Measurements from ENCODE around the gene POC1B.

Gene POC1B

DNA sequence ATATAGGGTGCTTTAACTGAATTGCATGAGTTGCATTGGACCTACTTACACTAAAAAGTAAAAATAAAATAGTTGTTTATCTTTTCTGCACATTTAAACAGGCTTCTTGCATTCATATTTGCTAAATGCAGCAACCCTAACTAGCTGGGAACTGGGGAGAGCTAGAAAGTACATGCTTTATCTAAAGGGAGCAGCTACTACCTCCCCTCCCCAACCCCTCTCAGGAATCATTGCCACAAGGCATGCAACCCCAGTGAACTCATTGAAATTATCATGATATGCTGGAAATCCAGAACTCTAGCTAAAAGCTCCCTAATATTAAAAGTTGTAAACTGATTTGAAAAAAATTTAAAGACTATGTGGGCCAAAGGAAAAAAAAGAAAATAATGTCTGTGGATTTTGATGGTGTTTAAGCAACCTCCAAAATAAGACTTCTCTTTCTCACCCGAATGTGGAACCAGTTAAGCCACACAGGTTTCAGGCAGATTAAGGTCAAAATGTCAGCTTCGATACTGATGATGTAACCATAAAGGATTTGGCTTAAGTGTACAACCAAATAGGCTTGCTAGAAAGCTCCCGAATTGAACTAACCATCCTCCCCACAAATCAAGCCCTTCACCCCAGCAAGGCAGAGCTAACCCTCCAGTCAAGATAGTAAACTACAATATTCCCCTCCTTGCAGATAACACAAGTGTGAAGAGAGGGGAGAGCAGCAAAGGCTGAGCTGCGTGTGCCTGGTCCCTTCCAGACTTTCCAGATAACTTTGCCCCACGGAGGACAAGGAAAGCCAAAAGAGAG is 13.8 kb upstream of the POC1B start:
- DNase-seq (ENCODE audit: low spot score): no peak

- no peak for DNase-seq (ENCODE audit: low spot score)
These were observed 13.1 kb upstream of the POC1B start for GRCh38 chr12:89538897-89539296.

GRCh38 chr12:89537389-89537788 is 11.5 kb upstream of the POC1B start:
- no peak for DNase-seq (ENCODE audit: low spot score)

- DNase-seq (ENCODE audit: low spot score): peak; percentile 74
These were observed 3.9 kb upstream of the POC1B start for GRCh38 chr12:89529738-89530137.

- no peak for DNase-seq (ENCODE audit: low spot score)
These were observed 2.6 kb upstream of the POC1B start for GRCh38 chr12:89528434-89528833.

DNA sequence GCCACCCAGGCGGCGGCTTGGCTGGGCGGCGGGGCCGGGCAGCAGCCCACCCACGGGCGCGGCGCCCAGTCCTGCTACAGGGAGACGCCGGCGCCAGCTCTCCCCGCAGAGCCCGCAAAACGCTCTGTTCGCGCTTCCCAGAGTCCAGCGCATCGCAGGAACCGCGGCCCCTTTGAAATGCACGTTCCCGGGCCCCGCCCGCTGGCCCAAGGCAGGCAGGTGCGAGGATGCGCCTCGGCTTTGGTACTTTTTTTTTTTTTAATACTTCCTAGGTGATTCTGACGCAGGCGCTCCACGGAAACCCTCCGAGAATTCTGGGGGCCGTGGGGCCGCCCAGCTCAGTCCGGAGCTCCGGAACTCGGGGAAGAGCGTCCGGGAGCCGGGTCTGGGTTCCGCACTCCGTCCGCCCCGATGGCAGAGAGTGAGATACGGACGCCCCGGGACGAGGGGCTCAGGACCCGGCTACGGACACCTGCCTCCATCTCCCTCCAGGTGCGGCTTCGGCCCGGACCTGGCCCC is 483 bp downstream of the POC1B start:
- DNase-seq (ENCODE audit: low spot score): peak; percentile 49

DNA sequence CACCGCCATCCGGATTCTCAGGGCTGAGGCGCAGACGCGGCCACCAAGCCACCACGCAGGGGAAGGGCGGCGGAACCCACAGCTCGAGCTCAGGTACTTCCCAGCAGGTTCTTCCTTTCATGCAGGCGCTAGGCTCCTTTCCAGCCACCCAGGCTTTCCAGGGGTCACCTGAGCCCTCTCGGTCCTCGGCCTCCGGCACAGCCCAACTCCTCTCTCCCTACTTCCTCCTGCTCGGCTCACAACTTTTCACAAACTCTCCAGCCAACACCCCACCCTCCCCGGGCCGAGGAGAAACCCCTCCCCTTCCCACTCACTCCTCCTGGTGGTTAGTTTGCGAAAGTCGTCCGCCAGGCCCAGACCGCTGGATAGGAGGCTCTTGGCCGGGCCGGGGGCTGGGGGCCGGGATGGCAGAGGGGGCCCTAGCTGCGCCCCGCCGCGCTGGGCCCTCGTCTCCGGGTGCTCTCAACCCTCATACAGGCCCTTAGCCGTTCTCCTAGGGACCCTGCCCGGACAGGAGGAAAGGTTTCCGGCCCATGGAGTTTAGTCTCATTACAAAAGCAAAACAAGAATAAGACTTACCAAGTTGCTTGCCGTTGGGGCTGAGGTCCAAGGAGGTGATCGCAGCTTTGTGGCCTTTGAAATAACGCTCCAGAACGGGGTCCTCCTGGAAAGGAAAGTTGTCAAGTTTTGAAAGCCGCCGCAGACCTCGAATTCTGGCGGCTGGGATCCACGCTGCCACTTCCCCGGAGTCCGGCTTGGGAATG is 1.1 kb downstream of the POC1B start, which contains the start of gene GALNT4:
TSS of gene GALNT4 (minus strand) at position 256 of the 764 bp plus-strand sequence. CDS start at position 9, 247 bp downstream.
- DNase-seq (ENCODE audit: low spot score): peak; percentile 87

DNA sequence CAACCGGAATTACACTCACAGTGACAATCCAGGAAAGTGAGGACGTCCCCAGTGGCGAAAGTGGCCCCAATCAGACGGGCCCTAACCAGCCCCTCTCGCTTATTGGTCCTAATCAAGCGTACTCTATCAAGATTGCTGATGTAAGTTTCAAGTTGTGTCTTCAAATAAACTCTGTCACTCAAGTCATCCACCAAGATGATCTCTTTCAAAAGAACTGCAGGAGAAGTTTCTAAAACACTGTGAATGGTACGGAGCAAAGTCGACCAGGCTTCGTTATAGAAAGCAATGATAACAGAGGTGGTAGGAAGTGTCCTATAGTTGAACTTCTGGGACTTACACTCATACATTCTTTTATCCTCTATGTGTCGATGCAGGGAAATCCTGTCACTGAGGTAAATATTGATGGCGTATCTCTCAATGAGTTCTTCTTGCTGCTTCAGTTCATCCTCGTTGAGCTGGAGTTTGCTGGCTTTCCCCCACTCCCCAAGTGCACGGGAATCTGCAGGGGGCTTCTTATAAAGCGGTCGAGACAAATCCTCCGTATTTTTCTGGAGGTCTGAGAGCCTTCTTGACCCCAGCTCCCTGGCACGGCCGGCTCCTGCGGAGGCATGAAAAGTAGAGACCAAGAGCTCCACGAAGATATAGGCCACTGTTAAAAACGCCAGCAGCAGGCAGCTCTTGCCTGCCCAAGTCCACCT is 1.9 kb downstream of the POC1B start:
- DNase-seq (ENCODE audit: low spot score): no peak

DNA sequence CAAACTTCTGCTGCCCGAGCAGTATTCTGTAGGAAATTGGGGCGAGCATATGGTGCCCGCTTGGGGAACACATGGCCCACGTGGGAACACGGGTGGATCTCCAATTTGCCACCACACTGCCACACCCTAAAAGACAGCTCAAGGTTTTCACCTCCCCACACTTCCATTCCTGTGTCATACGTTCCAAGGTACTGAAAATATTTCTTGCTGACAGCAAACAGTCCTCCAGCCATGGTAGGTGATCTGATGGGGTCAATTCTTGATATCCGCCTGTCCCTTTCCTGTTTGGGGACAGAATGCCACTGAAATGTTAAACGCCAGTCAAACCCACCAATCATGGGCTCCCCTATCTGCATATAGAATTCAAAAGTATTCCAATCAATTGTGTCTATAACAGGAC is 2.5 kb downstream of the POC1B start:
- no peak for DNase-seq (ENCODE audit: low spot score)

GRCh38 chr12:89521364-89522223 is 4.3 kb downstream of the POC1B start:
- DNase-seq (ENCODE audit: low spot score): no peak

- DNase-seq (ENCODE audit: low spot score): no peak
These were observed 8.1 kb downstream of the POC1B start for GRCh38 chr12:89517720-89518119.

DNA sequence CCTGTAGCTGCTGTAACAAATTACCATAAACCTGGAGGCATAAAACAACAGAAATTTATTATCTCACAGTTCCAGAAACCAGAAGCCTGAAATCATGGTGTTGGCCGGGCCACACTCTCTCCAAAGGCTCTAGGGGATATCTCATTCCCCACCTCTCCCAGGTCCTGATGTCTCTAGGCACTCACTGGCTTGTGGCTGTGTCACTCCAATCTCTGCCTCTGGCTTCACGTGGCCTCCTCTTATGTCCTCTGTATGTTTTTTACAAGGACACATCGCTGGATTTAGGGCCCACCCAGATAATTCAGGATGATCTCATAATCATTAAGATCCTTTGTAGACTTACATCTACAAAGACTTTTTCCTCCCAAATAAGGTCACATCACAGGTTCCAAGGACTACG is 9.2 kb downstream of the POC1B start:
- DNase-seq (ENCODE audit: low spot score): no peak

DNA sequence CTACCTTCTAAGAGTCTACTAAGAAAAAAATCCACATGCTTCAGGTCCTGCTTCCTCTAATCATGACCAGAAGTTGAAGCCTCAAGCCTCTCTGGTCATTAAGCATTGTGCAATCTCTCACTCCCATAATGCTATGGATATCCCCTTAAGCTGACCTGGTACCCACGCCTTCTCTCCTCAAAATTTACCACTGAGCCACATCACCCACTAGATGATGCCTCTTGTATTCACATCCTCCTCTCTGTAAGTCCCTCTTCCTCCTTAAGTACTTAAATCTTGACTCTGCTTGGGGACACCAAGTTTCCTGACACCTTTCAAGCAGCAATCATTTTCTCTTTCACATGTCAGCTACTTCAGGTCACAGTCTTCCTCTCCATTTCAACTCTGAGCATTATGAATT is 11.1 kb downstream of the POC1B start:
- no peak for DNase-seq (ENCODE audit: low spot score)

- no peak for DNase-seq (ENCODE audit: low spot score)
These were observed 12.3 kb downstream of the POC1B start for GRCh38 chr12:89513544-89513943.

- no peak for DNase-seq (ENCODE audit: low spot score)
These were observed 18.6 kb downstream of the POC1B start for GRCh38 chr12:89507015-89507824.

DNA sequence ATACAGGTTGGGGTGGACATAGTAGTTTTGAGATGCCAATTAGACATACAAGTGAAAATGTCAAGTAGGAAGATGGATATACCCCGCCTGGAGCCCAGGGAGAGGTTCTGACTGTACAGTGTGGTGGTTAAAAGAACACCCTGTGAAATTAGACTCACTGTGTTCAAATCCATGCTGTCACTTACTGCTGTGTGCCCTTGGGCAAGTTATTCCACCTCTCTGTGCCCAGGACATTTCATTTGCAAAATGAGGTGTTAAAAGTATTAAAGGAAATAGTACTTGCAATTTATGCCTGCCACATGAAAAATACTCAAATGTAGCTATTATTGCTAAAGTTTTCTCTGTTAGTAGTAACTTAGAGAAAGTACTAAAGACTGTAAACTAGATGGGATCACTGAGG is 19.8 kb downstream of the POC1B start:
- DNase-seq (ENCODE audit: low spot score): no peak

DNA sequence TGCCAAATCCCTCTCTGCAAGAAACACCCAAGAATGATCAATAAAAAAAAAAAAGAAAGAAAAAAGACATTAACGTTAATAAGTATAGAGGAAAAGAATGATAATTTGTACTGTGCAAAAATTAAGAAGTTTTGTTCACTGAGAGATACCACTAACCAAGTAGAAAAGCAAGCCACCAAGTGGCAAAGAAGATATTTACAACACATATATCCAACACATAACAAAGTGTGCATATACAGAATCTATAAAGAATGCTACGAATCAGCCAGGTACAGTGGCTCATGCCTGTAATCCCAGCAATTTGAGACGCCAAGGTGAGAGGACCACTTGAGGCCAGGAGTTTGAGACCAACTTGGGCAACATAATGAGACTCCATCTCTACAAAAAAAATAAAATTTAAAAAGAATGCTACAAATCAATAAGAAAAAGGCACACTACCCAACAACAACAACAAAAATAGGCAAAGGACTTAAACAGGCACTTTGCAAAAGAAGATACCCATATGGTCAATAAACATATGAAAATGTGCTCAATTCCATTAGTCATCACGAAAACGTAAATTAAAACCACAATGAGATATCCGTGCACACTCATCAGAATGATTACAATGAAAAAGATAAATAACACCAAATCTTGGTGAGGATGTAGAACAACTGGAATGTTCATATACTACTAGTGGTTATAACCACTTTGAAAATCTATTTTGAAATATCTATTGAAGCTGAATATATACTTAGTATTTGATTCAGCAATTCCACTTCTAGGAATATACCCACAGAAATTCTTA is 21.1 kb downstream of the POC1B start:
- DNase-seq (ENCODE audit: low spot score): no peak

GRCh38 chr12:89501793-89502192 is 24.1 kb downstream of the POC1B start:
- no peak for DNase-seq (ENCODE audit: low spot score)

DNA sequence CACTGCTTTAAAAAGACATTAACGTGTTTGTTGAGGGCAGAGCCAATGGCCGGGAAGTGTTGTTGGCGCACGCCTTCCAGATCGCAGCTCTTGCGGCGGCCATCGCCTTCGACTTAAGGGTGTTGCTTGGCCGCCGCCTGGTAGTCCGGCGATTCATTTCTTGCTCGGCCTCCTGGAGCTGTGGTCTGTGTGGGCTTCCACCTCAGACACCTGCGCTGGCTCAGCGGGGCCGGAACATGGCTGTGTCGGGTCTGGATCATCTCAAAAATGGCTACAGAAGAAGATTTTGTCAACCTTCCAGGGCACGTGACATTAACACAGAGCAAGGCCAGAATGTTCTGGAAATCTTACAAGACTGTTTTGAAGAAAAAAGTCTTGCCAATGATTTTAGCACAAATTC is 26.0 kb downstream of the POC1B start:
- no peak for DNase-seq (ENCODE audit: low spot score)

- DNase-seq (ENCODE audit: low spot score): no peak
These were observed 28.4 kb downstream of the POC1B start for GRCh38 chr12:89497467-89497866.
